Upper lobe of left lung (tissue), 6 donors: Measurements from ENCODE around the gene MMP24. TPM values are rescaled to one million over a fixed set of nuclear protein-coding genes. Genes with fewer than 3 reads are reported as not detected.

Source experiments
- ATAC-seq, 2 donors: fragments of 200-7000 bp; cut with Tn5 transposase; one replicate each; pipeline ENCODE4 v1.9.1; 2022; ENCODE audit warnings: mild to moderate bottlenecking in 2 of 2, moderate library complexity in 2 of 2; ENCODE audit not compliant: low FRiP score in 2 of 2
- DNase-seq, 2 donors: peaks; one replicate each; pipeline ENCODE4 v3.0.0-alpha.2; 2019 to 2020
- H3K27ac ChIP-seq, 4 donors: fragments of 200-600 bp; sonication (generic); one replicate each; pipeline ENCODE4 v1.5.1; 2016 to 2019
- H3K27me3 ChIP-seq, 4 donors: fragments of 200-600 bp; sonication (generic); one replicate each; pipeline ENCODE4 v1.5.1; 2017 to 2019
- H3K36me3 ChIP-seq, 4 donors: fragments of 200-600 bp; sonication (generic); one replicate each; pipeline ENCODE4 v1.5.1; 2016 to 2019
- H3K4me1 ChIP-seq, 4 donors: fragments of 200-600 bp; sonication (generic); one replicate each; pipeline ENCODE4 v1.5.1; 2018 to 2019
- H3K4me3 ChIP-seq, 4 donors: fragments of 200-600 bp; sonication (generic); one replicate each; pipeline ENCODE4 v1.5.1; 2017 to 2019; ENCODE audit warnings: mild to moderate bottlenecking in 2 of 4, moderate library complexity in 1 of 4
- H3K9me3 ChIP-seq, 4 donors: fragments of 200-600 bp; sonication (generic); one replicate each; pipeline ENCODE4 v1.5.1; 2018 to 2019
- EP300 ChIP-seq, 4 donors: sonication (generic); formaldehyde crosslinking; IDR thresholded peaks; one replicate each; pipeline ENCODE4 v1.5.1; 2017; ENCODE audit warnings: antibody characterized with exemption in 4 of 4, control low read depth in 2 of 4
- POLR2A ChIP-seq, 4 donors: fragments of 450-650 bp; IDR thresholded peaks; one replicate each; pipeline ENCODE4 v1.5.1; 2016 to 2017; ENCODE audit warnings: antibody characterized with exemption in 4 of 4, mild to moderate bottlenecking in 2 of 4
- POLR2AphosphoS5 ChIP-seq, 2 donors: sonication (generic); formaldehyde crosslinking; IDR thresholded peaks; one replicate each; pipeline ENCODE4 v1.5.1; 2017; ENCODE audit warnings: antibody characterized with exemption in 2 of 2
- WGBS, 2 donors: methylation state at CpG; one replicate each; pipeline ENCODE4 v1.1.5; 2017 to 2018; 5-methylcytosine and 5-hydroxymethylcytosine counted together
- total RNA-seq, 6 donors: library from RNA; depleted of rRNA in 4 of 6; stranded (reverse); fragments of >200 nt in 4 of 6; gene quantifications; one replicate each; pipeline versions ENCODE4 v1.1.0 to v1.2.1, GENCODE V29; 2016 to 2021
- TF ChIP-seq, protein P1 (sequence below), 6 experiments: fragments of 450-650 bp in 4 of 6; fragments of 200-600 bp in 2 of 6; sonication (generic) in 2 of 6; IDR thresholded peaks; one replicate each; pipeline ENCODE4 v1.5.1; 2016 to 2019; ENCODE audit warnings: antibody characterized with exemption in 6 of 6
- donor health status: DM: no; HTN: no; CAD: no; lungs with moderate emphysema.
- donor health status: DM: no; HTN: yes; CAD: no; lungs with severe emphysema.

MMP24 gene
- total RNA-seq, 6 donors from 2014 or later = 7.3 to 25.4 (median 15.6) TPM

DNA sequence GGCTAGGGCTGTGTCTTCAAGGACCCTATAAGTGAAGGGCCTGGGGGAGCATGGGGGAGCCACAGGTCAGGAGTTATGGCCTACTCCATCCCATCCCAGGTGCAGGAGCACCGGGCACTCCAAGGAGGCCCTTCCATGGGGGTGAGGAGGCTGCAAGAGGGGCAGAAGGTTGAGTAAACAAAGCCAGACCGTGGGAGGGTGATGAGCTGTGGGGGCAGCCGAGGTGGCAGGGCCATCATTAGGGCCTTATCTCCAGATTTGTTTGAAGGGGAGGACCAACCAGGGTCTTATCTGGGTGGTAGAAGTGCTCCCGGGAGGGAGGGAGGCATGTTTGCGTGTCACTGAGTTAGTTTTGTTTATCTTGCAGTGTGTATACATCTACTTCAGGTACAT, 67.8 kb downstream of the MMP24 start:
- Histone ChIP-seq H3K4me3 (no peak overlapping the region), H3K27me3 (no peaks in the 10 kb centered on the region), H3K9me3 (no peaks in the 10 kb centered on the region), H3K27ac (no peak overlapping the region), H3K36me3 (no peaks in the 10 kb centered on the region), H3K4me1 (no peaks in the 10 kb centered on the region)
- DNase-seq (no peak), ATAC-seq (no peak)
- WGBS, 2 donors = 39 to 56% methylated on average over 5 of the region's 5 CpGs
- TF ChIP-seq, protein P1, sequence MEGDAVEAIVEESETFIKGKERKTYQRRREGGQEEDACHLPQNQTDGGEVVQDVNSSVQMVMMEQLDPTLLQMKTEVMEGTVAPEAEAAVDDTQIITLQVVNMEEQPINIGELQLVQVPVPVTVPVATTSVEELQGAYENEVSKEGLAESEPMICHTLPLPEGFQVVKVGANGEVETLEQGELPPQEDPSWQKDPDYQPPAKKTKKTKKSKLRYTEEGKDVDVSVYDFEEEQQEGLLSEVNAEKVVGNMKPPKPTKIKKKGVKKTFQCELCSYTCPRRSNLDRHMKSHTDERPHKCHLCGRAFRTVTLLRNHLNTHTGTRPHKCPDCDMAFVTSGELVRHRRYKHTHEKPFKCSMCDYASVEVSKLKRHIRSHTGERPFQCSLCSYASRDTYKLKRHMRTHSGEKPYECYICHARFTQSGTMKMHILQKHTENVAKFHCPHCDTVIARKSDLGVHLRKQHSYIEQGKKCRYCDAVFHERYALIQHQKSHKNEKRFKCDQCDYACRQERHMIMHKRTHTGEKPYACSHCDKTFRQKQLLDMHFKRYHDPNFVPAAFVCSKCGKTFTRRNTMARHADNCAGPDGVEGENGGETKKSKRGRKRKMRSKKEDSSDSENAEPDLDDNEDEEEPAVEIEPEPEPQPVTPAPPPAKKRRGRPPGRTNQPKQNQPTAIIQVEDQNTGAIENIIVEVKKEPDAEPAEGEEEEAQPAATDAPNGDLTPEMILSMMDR (IDR thresholded peaks at IDR 0.05) = no peak

DNA sequence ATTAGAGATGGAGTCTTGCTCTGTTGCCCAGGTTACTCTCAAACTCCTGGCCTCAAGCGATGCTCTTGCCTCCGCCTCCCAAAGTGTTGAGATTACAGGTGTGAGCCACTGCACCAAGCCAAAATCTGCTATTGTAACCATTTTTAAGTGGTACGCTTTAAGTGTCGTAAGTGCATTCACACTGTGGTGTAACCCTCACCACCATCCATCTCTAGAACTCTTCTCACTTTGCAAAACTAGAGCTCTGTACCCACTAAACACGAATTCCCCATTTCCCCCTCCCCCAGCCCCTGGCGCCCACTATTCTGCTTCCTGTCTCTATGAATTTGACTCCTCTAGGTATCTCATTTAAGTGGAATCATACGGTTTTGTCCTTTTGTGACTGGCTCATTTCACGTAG, 68.6 kb downstream of the MMP24 start:
- TF ChIP-seq, protein P1 (IDR thresholded peaks at IDR 0.05) = no peak
- no peak for TF ChIP-seq POLR2AphosphoS5 (IDR thresholded peaks at IDR 0.05)
- no peak for TF ChIP-seq EP300 (IDR thresholded peaks at IDR 0.05)
- no peak for TF ChIP-seq POLR2A (IDR thresholded peaks at IDR 0.05)
- 69 to 76% methylated on average over 8 of the region's 8 CpGs for WGBS, 2 donors
- no peaks in the 10 kb centered on the region for H3K4me1 ChIP-seq
- no peak overlapping the region for H3K4me3 ChIP-seq
- DNase-seq (no peak), ATAC-seq (no peak)
- H3K36me3 ChIP-seq = no peaks in the 10 kb centered on the region
- H3K9me3 ChIP-seq = no peaks in the 10 kb centered on the region
- no peaks in the 10 kb centered on the region for H3K27me3 ChIP-seq
- no peak overlapping the region for H3K27ac ChIP-seq

DNA sequence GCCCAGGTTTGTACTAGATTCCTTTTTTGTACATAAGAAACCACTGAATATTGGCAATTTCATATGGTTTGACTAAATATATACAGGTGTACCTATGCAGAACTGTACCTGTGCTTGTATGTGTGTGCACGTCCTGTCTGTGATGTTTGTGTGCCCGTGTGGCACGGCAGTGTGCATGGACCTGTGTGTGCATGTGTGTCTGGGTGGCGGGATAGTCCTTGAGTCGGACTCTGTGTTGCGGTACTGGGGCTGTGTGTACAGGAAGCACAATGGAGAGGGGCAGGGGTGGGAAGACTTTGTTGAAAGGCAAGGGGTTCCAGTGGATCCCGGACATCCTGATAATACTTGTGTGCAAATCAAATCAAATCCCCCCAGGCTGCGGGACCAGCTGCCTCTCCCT, 69.2 kb downstream of the MMP24 start:
- Histone ChIP-seq H3K4me3 (no peak overlapping the region), H3K4me1 (no peaks in the 10 kb centered on the region), H3K27me3 (no peaks in the 10 kb centered on the region), H3K36me3 (no peaks in the 10 kb centered on the region), H3K9me3 (no peaks in the 10 kb centered on the region), H3K27ac (no peak overlapping the region)
- no peak for TF ChIP-seq EP300 (IDR thresholded peaks at IDR 0.05)
- no peak for TF ChIP-seq POLR2AphosphoS5 (IDR thresholded peaks at IDR 0.05)
- TF ChIP-seq, protein P1 (IDR thresholded peaks at IDR 0.05) = no peak
- TF ChIP-seq POLR2A (IDR thresholded peaks at IDR 0.05) = no peak
- WGBS, 2 donors = 67 to 82% methylated on average over 5 to 8 of the region's 8 CpGs
- ATAC-seq (no peak), DNase-seq (no peak)

- Histone ChIP-seq H3K27ac (no peak overlapping the region), H3K9me3 (no peaks in the 10 kb centered on the region), H3K4me1 (no peaks in the 10 kb centered on the region), H3K27me3 (no peaks in the 10 kb centered on the region), H3K36me3 (no peaks in the 10 kb centered on the region), H3K4me3 (no peak overlapping the region)
- TF ChIP-seq EP300 (IDR thresholded peaks at IDR 0.05) = no peak
- TF ChIP-seq POLR2A (IDR thresholded peaks at IDR 0.05) = no peak
- TF ChIP-seq, protein P1 (IDR thresholded peaks at IDR 0.05) = no peak
- TF ChIP-seq POLR2AphosphoS5 (IDR thresholded peaks at IDR 0.05) = no peak
- no peak for DNase-seq
- WGBS, 2 donors = 56 to 64% methylated on average over 7 to 9 of the region's 9 CpGs
- no peak for ATAC-seq
Measured at GRCh38 chr20:35296101-35296554, 69.6 kb downstream of the MMP24 start.

- Histone ChIP-seq H3K9me3 (no peaks in the 10 kb centered on the region), H3K4me3 (no peak overlapping the region), H3K27ac (no peak overlapping the region), H3K4me1 (no peaks in the 10 kb centered on the region), H3K27me3 (no peaks in the 10 kb centered on the region), H3K36me3 (no peaks in the 10 kb centered on the region)
- no peak for DNase-seq
- TF ChIP-seq POLR2AphosphoS5 (IDR thresholded peaks at IDR 0.05) = no peak
- TF ChIP-seq EP300 (IDR thresholded peaks at IDR 0.05) = no peak
- TF ChIP-seq, protein P1 (IDR thresholded peaks at IDR 0.05) = no peak
- TF ChIP-seq POLR2A (IDR thresholded peaks at IDR 0.05) = no peak
- ATAC-seq = no peak
- WGBS, 2 donors = 59 to 64% methylated on average over 6 to 8 of the region's 8 CpGs
Measured at GRCh38 chr20:35297155-35297554, 70.7 kb downstream of the MMP24 start.
